HG03103 (cell line): ENCODE results near the gene NOXO1.

ENCODE experiments used
- ATAC-seq: cut with Tn5 transposase; IDR thresholded peaks from one replicate; pipeline ENCODE4 v1.9.1; 2021; ENCODE audit warnings: low read depth; ENCODE audit not compliant: unreplicated experiment

Gene NOXO1

DNA sequence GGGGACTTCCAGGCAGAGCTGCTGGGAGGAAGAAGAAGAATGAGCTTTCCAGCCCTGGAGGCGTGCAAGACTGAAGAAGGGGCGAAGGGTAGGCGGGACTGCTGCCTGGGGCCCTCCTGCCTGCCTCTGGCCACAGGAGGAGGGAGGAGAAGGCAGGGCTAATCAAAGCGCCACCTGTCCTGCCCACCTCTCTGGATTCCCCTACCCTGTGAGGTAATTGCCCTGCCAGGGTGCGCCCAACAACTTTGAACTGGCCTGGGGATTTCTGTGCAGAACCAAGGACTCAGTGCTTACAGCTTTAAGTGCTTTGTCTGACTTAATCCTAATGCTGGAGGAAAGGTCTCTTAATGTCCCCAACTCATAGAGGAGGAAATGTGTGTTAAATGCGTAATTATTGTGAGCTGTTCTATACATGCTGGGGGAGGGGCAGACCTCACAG, at the start of gene NOXO1:
Gene NOXO1, minus strand, starts transcription at position 72 of the 439 bp plus-strand sequence. CDS start 290 bp downstream, outside the sequence.
- ATAC-seq: no peak

GRCh38 chr16:2030036-2030435, 48.8 kb upstream of the NOXO1 start:
- no peak for ATAC-seq

GRCh38 chr16:2029350-2029749, 48.1 kb upstream of the NOXO1 start:
- ATAC-seq: no peak

- no peak for ATAC-seq
Observed at GRCh38 chr16:2028620-2029220, 47.5 kb upstream of the NOXO1 start.

DNA sequence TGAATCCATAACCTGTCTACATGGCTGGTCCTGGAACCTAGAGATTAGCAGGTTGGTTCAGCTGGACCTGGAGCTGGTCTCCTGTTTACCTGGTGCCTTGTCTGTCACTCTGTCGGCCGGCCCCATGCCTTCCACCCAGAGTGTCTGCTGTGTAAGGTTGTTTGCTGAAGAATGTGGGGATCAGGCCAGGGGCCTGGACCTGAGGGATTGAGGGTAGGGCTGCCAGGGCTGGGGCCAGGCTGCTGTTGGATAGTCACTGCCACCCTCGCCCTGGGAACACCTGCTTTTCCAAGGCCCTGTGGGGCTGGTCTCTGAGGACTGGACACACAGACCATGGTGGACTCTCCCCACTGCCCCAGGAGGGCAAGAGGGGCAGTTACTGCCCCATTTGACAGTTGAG, 46.9 kb upstream of the NOXO1 start:
- ATAC-seq: no peak

GRCh38 chr16:2027024-2028010, 46.0 kb upstream of the NOXO1 start:
- ATAC-seq: no peak

DNA sequence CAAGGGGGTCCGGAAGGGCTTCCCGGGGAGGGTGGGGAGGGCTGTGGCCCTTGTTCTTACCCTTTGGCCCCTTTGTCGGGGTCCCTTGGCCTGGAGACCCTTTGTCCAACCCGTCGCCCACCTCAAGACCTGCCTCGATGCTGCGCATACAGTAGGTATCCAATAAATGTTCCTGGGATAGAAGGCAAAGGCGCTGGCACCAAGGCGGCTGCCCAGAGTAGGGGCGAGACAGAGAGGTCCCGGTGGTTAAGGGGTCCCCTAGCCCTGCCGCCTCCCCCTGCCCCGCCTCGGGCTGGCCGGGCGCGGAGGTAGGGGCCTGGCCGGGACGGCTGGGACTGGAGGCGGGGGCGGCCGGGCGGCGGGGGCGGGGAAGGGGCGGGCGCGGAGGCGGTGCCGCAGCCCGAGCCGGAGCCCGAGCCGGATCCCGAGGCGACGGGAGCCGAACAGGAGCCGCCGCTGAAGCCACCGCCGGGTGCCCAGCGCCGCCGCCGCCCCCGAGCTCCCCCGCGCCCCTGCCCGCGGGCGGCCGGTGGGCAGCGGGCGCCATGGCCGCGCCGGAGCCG, 45.3 kb upstream of the NOXO1 start, which contains the start of gene NHERF2:
Gene NHERF2, plus strand, starts transcription at position 442 of the 563 bp plus-strand sequence. Its CDS starts 104 bp downstream, at position 546.
- ATAC-seq: no peak

GRCh38 chr16:2025878-2026460, 44.7 kb upstream of the NOXO1 start:
- no peak for ATAC-seq

DNA sequence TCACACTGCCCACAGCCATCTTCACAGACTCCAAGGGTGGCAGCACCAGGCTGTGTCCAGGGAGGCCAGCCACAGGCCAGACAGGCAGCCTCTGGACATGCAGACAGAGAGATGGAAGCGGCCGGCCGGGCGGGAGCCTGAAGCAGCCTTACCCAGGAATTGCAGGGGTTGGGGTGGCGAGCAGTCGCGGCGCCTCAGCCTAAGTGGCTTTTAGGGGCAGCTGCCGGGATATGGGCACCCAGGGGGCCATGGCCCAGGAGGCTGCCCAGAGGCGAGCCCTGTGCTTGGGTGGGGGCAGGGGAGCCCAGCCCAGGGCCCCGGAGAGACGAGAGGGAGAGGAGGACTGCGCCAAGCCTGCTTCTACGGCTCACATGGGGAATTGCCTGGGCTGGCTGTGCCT, 44.0 kb upstream of the NOXO1 start:
- no peak for ATAC-seq

- ATAC-seq: no peak
Observed at GRCh38 chr16:2024032-2024420, 42.8 kb upstream of the NOXO1 start.

DNA sequence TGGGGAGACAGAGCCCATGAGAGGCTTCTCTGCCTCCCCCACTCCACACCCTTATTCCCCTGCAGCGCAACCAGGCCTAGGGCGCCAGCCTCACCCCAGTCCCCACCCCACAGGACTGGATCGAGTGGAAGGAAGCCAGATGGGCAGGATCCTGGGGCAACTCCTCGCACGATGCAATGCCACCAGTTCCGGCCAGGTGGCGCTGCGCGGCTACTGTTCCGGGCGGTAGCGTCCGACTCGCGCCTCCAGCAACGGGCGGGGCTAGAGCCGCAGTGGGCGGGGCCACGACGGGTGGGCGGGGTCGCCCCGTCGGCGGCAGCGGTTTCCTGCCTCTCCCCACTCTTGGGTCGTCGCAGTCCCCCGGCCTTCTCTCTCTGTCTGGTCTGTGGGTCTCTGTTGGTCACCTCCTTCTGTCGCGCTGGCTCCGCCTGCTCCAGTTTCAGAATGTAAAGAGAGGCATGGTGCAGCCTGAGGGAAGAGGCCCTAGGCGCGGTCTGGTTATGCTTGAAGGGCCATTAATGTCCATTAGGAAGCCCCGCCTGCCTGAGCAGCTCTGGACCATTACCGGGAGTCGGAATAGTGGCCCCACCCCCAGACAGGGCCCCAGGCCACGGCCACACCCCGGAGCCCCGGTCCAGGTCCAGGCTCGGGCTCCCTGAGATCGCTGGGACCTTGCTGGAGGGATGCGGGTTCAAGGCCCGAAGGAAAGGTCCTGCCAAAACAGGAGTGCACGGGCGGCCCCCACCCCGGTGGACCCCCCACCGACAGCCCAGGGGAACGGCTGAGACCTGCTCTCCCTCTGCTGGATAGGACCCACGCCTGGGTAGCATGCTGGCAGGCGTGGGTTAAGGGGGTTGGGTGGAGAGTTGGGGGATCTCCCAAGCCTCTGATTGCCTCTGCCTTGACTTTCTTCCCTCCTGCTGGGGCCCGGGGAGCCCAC, 42.1 kb upstream of the NOXO1 start:
- ATAC-seq: peak; percentile 71

DNA sequence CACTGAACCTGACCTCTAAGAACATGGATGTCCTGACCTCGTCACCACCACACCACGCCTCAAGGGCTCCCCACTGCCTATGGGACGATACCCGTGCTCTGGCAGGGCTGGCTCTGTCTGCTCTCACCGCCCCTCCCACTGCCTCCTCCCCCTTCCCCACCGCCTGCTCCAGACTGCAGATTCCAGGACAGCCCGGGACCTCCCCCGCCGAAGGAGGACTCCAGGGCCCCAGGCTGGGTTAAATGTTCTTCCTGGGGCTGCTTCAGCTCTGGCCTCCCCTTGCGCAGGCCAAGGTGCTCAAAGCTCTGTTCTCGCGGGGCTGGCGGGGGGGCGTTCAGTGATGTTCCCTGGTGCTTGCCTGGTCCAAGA, 41.4 kb upstream of the NOXO1 start:
- no peak for ATAC-seq

DNA sequence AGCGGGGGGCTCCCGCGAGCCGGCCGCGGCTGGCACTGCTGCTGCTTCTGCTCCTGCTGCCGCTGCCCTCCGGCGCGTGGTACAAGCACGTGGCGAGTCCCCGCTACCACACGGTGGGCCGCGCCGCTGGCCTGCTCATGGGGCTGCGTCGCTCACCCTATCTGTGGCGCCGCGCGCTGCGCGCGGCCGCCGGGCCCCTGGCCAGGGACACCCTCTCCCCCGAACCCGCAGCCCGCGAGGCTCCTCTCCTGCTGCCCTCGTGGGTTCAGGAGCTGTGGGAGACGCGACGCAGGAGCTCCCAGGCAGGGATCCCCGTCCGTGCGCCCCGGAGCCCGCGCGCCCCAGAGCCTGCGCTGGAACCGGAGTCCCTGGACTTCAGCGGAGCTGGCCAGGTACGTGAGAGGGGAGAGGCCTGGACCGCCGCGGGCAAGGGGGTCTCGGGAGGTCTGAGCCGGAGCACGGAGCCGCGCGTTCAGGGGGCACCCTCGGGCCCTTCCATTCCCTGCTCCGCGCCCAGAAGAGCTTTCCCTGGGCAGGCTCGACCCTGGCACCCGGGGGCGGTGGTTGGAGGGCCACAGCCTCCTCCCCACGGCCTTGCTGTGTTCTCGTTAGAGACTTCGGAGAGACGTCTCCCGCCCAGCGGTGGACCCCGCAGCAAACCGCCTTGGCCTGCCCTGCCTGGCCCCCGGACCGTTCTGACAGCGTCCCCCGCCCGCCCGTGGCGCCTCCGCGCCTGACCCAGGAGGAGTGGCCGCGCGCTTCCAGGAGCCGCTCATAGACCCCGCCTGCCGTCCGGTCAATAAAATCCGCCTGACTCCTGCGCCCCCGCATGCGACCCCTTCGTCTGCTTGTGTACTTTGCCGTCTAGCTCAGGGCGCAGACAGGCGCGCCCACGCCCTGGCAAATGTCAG, 38.9 kb upstream of the NOXO1 start:
- no peak for ATAC-seq

DNA sequence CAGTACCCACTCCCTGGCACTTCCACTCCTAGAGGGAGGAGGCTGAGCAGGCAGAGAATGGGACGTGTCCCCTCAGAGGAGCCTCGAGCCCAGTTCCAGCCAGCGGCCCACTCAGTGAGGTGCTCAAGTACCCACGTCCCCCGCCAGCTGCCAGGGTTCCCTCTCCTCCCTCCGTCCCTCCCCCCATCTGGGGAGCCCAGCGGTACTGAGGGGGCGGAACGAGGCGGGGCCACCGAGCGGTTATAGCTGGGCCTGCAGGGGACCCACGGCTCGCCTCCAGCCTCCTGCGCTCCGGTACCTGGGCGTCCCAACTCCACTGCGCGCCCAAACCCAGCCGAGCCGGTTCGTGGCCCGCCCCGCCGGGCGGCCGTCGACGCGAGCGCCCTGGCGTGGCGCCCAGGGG, 38.2 kb upstream of the NOXO1 start, which contains the start of gene NPW:
Gene NPW, plus strand, starts transcription at position 268 of the 403 bp plus-strand sequence.
- no peak for ATAC-seq

GRCh38 chr16:2016407-2016922, 35.2 kb upstream of the NOXO1 start:
- no peak for ATAC-seq

GRCh38 chr16:2015947-2016208, 34.6 kb upstream of the NOXO1 start:
- ATAC-seq: no peak

- ATAC-seq: no peak
Observed at GRCh38 chr16:2015117-2015946, 34.1 kb upstream of the NOXO1 start.

DNA sequence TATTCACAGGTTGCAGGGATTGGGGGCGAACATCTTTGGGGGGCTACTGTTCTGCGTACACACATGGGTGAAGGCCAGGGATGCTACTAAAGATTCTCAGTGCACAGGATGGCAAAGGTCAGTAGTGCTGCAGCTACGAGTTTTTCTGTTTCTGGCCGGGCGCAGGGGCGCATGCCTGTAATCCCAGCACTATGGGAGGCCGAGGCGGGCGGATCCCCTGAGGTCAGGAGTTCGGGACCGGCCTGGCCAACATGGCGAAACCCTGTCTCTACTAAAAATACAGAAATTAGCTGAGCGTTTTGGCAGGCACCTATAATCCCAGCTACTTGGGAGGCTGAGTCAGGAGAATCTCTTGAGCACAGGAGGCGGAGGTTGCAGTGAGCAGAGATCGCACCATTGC, 32.3 kb upstream of the NOXO1 start:
- ATAC-seq: no peak
